GM21526 (cell line): Measurements from ENCODE around the gene LRRC74A.

ENCODE experiments used
- ATAC-seq: cut with Tn5 transposase; IDR thresholded peaks from one replicate; pipeline ENCODE4 v1.9.1; 2021; ENCODE audit warnings: moderate library complexity; ENCODE audit not compliant: unreplicated experiment, low FRiP score

The LRRC74A gene

GRCh38 chr14:76844223-76844622 lies 18.0 kb downstream of the LRRC74A start:
- ATAC-seq = no peak

- no peak for ATAC-seq
Measured at GRCh38 chr14:76846331-76847047, 20.3 kb downstream of the LRRC74A start.

- ATAC-seq = no peak
Measured at GRCh38 chr14:76848879-76849278, 22.7 kb downstream of the LRRC74A start.

GRCh38 chr14:76855066-76855465 lies 28.9 kb downstream of the LRRC74A start:
- no peak for ATAC-seq

GRCh38 chr14:76856769-76857168 lies 30.6 kb downstream of the LRRC74A start:
- no peak for ATAC-seq

GRCh38 chr14:76861574-76862255 lies 35.5 kb downstream of the LRRC74A start:
- ATAC-seq = no peak

- no peak for ATAC-seq
Measured at GRCh38 chr14:76862546-76863282, 36.5 kb downstream of the LRRC74A start.

GRCh38 chr14:76863724-76864407 lies 37.7 kb downstream of the LRRC74A start:
- ATAC-seq = no peak

GRCh38 chr14:76866456-76866855 lies 40.2 kb downstream of the LRRC74A start:
- no peak for ATAC-seq

- no peak for ATAC-seq
Measured at GRCh38 chr14:76867516-76868453, 41.6 kb downstream of the LRRC74A start.

- ATAC-seq = no peak
Measured at GRCh38 chr14:76868454-76869170, 42.4 kb downstream of the LRRC74A start.

- ATAC-seq = no peak
Measured at GRCh38 chr14:76870166-76870565, 44.0 kb downstream of the LRRC74A start.

GRCh38 chr14:76872796-76873432 lies 46.7 kb downstream of the LRRC74A start:
- ATAC-seq = no peak

GRCh38 chr14:76874734-76875133 lies 48.5 kb downstream of the LRRC74A start:
- ATAC-seq = no peak

- no peak for ATAC-seq
Measured at GRCh38 chr14:76876076-76876475, 49.9 kb downstream of the LRRC74A start.

GRCh38 chr14:76877871-76878270 lies 51.7 kb downstream of the LRRC74A start:
- ATAC-seq = no peak

GRCh38 chr14:76880449-76880848 lies 54.2 kb downstream of the LRRC74A start:
- no peak for ATAC-seq

GRCh38 chr14:76881348-76881747 lies 55.1 kb downstream of the LRRC74A start:
- ATAC-seq = no peak

- no peak for ATAC-seq
Measured at GRCh38 chr14:76882651-76883050, 56.4 kb downstream of the LRRC74A start.
